ENCODE results near the gene HDAC9.

DNA sequence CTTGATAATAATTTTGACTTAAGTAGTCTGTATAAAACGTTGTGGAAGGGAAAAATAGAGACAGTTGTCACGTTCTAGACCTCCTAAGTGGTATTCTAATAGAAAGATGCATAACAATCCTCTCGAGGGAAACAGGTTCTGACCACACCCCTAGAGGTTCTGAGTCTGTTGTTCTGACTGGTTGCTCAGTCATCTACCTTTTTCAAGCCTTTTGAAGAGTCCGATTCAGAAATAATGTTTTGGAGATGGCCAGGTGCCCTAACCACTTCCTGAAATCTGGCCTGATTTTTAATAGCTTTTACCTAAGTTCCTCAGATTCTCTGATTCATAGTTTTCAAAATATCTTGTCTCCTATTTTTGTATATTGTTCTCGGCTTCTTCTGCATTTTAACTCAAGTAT is 175.6 kb downstream of the HDAC9 start:
- TF ChIP-seq SIN3A (IDR thresholded peaks at IDR 0.05; ENCODE audit: borderline replicate concordance, low read depth, low read length) = no peak
- no peak for TF ChIP-seq TCF12 (IDR thresholded peaks at IDR 0.05)
- TF ChIP-seq, protein P1, sequence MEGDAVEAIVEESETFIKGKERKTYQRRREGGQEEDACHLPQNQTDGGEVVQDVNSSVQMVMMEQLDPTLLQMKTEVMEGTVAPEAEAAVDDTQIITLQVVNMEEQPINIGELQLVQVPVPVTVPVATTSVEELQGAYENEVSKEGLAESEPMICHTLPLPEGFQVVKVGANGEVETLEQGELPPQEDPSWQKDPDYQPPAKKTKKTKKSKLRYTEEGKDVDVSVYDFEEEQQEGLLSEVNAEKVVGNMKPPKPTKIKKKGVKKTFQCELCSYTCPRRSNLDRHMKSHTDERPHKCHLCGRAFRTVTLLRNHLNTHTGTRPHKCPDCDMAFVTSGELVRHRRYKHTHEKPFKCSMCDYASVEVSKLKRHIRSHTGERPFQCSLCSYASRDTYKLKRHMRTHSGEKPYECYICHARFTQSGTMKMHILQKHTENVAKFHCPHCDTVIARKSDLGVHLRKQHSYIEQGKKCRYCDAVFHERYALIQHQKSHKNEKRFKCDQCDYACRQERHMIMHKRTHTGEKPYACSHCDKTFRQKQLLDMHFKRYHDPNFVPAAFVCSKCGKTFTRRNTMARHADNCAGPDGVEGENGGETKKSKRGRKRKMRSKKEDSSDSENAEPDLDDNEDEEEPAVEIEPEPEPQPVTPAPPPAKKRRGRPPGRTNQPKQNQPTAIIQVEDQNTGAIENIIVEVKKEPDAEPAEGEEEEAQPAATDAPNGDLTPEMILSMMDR (IDR thresholded peaks at IDR 0.05) = no peak
- TF ChIP-seq POLR2AphosphoS5 (IDR thresholded peaks at IDR 0.05; ENCODE audit: low read depth, low read length) = no peak
- TF ChIP-seq TAF1 (IDR thresholded peaks at IDR 0.05; ENCODE audit: borderline replicate concordance, low read depth, low read length) = no peak
- TF ChIP-seq RXRA (IDR thresholded peaks at IDR 0.05; ENCODE audit: borderline replicate concordance, low read depth) = no peak
- TF ChIP-seq, protein P2, sequence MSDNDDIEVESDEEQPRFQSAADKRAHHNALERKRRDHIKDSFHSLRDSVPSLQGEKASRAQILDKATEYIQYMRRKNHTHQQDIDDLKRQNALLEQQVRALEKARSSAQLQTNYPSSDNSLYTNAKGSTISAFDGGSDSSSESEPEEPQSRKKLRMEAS (IDR thresholded peaks at IDR 0.05; ENCODE audit: low read depth) = no peak
- no peak for TF ChIP-seq EZH2phosphoT487 (IDR thresholded peaks at IDR 0.05; ENCODE audit: borderline replicate concordance, low read depth)
- TF ChIP-seq, protein P3, sequence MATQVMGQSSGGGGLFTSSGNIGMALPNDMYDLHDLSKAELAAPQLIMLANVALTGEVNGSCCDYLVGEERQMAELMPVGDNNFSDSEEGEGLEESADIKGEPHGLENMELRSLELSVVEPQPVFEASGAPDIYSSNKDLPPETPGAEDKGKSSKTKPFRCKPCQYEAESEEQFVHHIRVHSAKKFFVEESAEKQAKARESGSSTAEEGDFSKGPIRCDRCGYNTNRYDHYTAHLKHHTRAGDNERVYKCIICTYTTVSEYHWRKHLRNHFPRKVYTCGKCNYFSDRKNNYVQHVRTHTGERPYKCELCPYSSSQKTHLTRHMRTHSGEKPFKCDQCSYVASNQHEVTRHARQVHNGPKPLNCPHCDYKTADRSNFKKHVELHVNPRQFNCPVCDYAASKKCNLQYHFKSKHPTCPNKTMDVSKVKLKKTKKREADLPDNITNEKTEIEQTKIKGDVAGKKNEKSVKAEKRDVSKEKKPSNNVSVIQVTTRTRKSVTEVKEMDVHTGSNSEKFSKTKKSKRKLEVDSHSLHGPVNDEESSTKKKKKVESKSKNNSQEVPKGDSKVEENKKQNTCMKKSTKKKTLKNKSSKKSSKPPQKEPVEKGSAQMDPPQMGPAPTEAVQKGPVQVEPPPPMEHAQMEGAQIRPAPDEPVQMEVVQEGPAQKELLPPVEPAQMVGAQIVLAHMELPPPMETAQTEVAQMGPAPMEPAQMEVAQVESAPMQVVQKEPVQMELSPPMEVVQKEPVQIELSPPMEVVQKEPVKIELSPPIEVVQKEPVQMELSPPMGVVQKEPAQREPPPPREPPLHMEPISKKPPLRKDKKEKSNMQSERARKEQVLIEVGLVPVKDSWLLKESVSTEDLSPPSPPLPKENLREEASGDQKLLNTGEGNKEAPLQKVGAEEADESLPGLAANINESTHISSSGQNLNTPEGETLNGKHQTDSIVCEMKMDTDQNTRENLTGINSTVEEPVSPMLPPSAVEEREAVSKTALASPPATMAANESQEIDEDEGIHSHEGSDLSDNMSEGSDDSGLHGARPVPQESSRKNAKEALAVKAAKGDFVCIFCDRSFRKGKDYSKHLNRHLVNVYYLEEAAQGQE (IDR thresholded peaks at IDR 0.05; ENCODE audit: low read depth, low read length) = no peak
- TF ChIP-seq JUND (IDR thresholded peaks at IDR 0.05) = no peak
- no peak for TF ChIP-seq NRF1 (IDR thresholded peaks at IDR 0.05; ENCODE audit: low read depth, low read length)
- no peak for TF ChIP-seq EP300 (IDR thresholded peaks at IDR 0.05; ENCODE audit: borderline replicate concordance in 1 of 2, low read depth in 1 of 2, low read length in 1 of 2)

Measured in SK-N-SH (cell line).